HUES64 (cell line): Measurements from ENCODE around the gene ATP2B3.

Experiments used
- H3K27ac ChIP-seq: 2 replicates; pipeline ENCODE4 v1.7.0; 2013; ENCODE audit warnings: low read depth, low read length, inconsistent platforms
- H3K27me3 ChIP-seq: 2 replicates; pipeline ENCODE4 v1.6.1; 2013; ENCODE audit warnings: mild to moderate bottlenecking, low read length; ENCODE audit not compliant: insufficient read depth
- H3K36me3 ChIP-seq: 2 replicates; pipeline ENCODE4 v1.6.1; 2013; ENCODE audit warnings: mild to moderate bottlenecking, low read length; ENCODE audit not compliant: insufficient read depth
- H3K4me1 ChIP-seq: 2 replicates; pipeline ENCODE4 v1.6.1; 2013; ENCODE audit warnings: mild to moderate bottlenecking, low read length, moderate library complexity; ENCODE audit not compliant: insufficient read depth
- H3K4me3 ChIP-seq: 2 replicates; pipeline ENCODE4 v1.5.1; 2013; ENCODE audit warnings: mild to moderate bottlenecking, low read length, moderate library complexity
- H3K9ac ChIP-seq: 2 replicates; pipeline ENCODE4 v1.6.1; 2013; ENCODE audit warnings: mild to moderate bottlenecking, low read depth, low read length
- H3K9me3 ChIP-seq: 2 replicates; pipeline ENCODE4 v1.6.1; 2013; ENCODE audit warnings: low read depth, low read length; ENCODE audit not compliant: insufficient read depth
- WGBS: fragments of 150-250, 120-280 bp; methylation state at CpG from one replicate; pipeline ENCODE4 v1.1.7; 2013; ENCODE audit warnings: missing lambda C conversion rate; 5-methylcytosine and 5-hydroxymethylcytosine counted together

ATP2B3 gene

GRCh38 chrX:153623310-153624029 is 106.0 kb downstream of the ATP2B3 start:
- no peak overlapping the region for H3K9ac ChIP-seq
- peaks cover 5% of the 10 kb centered on the region; the same call in 1 of the 2 replicates for H3K27me3 ChIP-seq
- H3K36me3 ChIP-seq, result no peaks in the 10 kb centered on the region
- WGBS, result 89% methylated on average over 16 of the region's 16 CpGs
- H3K27ac ChIP-seq, result no peak overlapping the region
- H3K9me3 ChIP-seq, result no peaks in the 10 kb centered on the region
- no peak overlapping the region for H3K4me3 ChIP-seq
- H3K4me1 ChIP-seq, result no peaks in the 10 kb centered on the region

GRCh38 chrX:153624196-153625091 is 107.0 kb downstream of the ATP2B3 start:
- 87% methylated on average over 14 of the region's 15 CpGs for WGBS
- 0 out of 2 replicates have a peak, but pooled peaks cover 2% of the 10 kb centered on the region for H3K27me3 ChIP-seq

GRCh38 chrX:153625271-153626024 is 108.0 kb downstream of the ATP2B3 start:
- Histone ChIP-seq H3K4me3 (no peak overlapping the region), H3K9me3 (no peaks in the 10 kb centered on the region)

More at GRCh38 chrX:153624196-153625091, 107.0 kb downstream of the ATP2B3 start:
- Histone ChIP-seq H3K27ac (no peak overlapping the region), H3K4me3 (no peak overlapping the region), H3K4me1 (no peaks in the 10 kb centered on the region), H3K9me3 (no peaks in the 10 kb centered on the region), H3K36me3 (no peaks in the 10 kb centered on the region), H3K9ac (no peak overlapping the region)

GRCh38 chrX:153626025-153626633 is 108.7 kb downstream of the ATP2B3 start:
- Histone ChIP-seq H3K9ac (no peak overlapping the region), H3K27ac (no peak overlapping the region), H3K9me3 (no peaks in the 10 kb centered on the region), H3K4me1 (no peaks in the 10 kb centered on the region), H3K27me3 (0 out of 2 replicates have a peak, but pooled peaks cover 2% of the 10 kb centered on the region), H3K36me3 (no peaks in the 10 kb centered on the region), H3K4me3 (no peak overlapping the region)
- 89% methylated on average over 13 of the region's 16 CpGs for WGBS

More at GRCh38 chrX:153625271-153626024, 108.0 kb downstream of the ATP2B3 start:
- Histone ChIP-seq H3K4me1 (no peaks in the 10 kb centered on the region), H3K36me3 (no peaks in the 10 kb centered on the region), H3K27me3 (0 out of 2 replicates have a peak, but pooled peaks cover 2% of the 10 kb centered on the region), H3K9ac (no peak overlapping the region), H3K27ac (no peak overlapping the region)
- WGBS, result 96% methylated on average over 18 of the region's 21 CpGs

- no peaks in the 10 kb centered on the region for H3K4me1 ChIP-seq
- no peak overlapping the region for H3K27ac ChIP-seq
- 0 out of 2 replicates have a peak, but pooled peaks cover 2% of the 10 kb centered on the region for H3K27me3 ChIP-seq
- no peaks in the 10 kb centered on the region for H3K36me3 ChIP-seq
- no peak overlapping the region for H3K4me3 ChIP-seq
- no peaks in the 10 kb centered on the region for H3K9me3 ChIP-seq
- no peak overlapping the region for H3K9ac ChIP-seq
- 86% methylated on average over 35 of the region's 35 CpGs for WGBS
Measured at GRCh38 chrX:153626863-153627674, 109.6 kb downstream of the ATP2B3 start.

GRCh38 chrX:153627675-153628111 is 110.3 kb downstream of the ATP2B3 start:
- no peaks in the 10 kb centered on the region for H3K36me3 ChIP-seq
- H3K27ac ChIP-seq, result no peak overlapping the region
- H3K9me3 ChIP-seq, result no peaks in the 10 kb centered on the region
- H3K4me3 ChIP-seq, result no peak overlapping the region
- no peak overlapping the region for H3K9ac ChIP-seq
- 87% methylated on average over 15 of the region's 15 CpGs for WGBS
- H3K4me1 ChIP-seq, result no peaks in the 10 kb centered on the region
- H3K27me3 ChIP-seq, result no peaks in the 10 kb centered on the region

- H3K4me3 ChIP-seq, result no peak overlapping the region
- no peaks in the 10 kb centered on the region for H3K4me1 ChIP-seq
- H3K27me3 ChIP-seq, result no peaks in the 10 kb centered on the region
- 95% methylated on average over 8 of the region's 8 CpGs for WGBS
- no peaks in the 10 kb centered on the region for H3K9me3 ChIP-seq
- no peaks in the 10 kb centered on the region for H3K36me3 ChIP-seq
- no peak overlapping the region for H3K27ac ChIP-seq
- no peak overlapping the region for H3K9ac ChIP-seq
Measured at GRCh38 chrX:153628129-153628528, 110.7 kb downstream of the ATP2B3 start.

- Histone ChIP-seq H3K4me3 (no peak overlapping the region), H3K27me3 (no peaks in the 10 kb centered on the region), H3K9ac (no peak overlapping the region), H3K4me1 (no peaks in the 10 kb centered on the region), H3K27ac (no peak overlapping the region), H3K9me3 (no peaks in the 10 kb centered on the region), H3K36me3 (no peaks in the 10 kb centered on the region)
- 87% methylated on average over 12 of the region's 12 CpGs for WGBS
Measured at GRCh38 chrX:153628665-153629064, 111.2 kb downstream of the ATP2B3 start.

- no peaks in the 10 kb centered on the region for H3K4me1 ChIP-seq
- H3K27ac ChIP-seq, result no peak overlapping the region
- no peak overlapping the region for H3K4me3 ChIP-seq
- H3K9me3 ChIP-seq, result no peaks in the 10 kb centered on the region
- WGBS, result 93% methylated on average over 2 of the region's 2 CpGs
- no peaks in the 10 kb centered on the region for H3K27me3 ChIP-seq
- H3K9ac ChIP-seq, result no peak overlapping the region
- H3K36me3 ChIP-seq, result no peaks in the 10 kb centered on the region
Measured at GRCh38 chrX:153631346-153631745, 113.9 kb downstream of the ATP2B3 start.
